GM18499 (cell line): ENCODE data around the gene KRT16.
"Not testable (repeated sequence)": the region's sequence is repeated elsewhere in the genome, so short reads cannot be mapped to it uniquely, and the experiment has no call there.

ENCODE experiments used
- ATAC-seq: cut with Tn5 transposase; IDR thresholded peaks from one replicate; pipeline ENCODE4 v1.9.1; 2021; ENCODE audit warnings: moderate number of reproducible peaks; ENCODE audit not compliant: insufficient read depth, unreplicated experiment

The KRT16 gene

DNA sequence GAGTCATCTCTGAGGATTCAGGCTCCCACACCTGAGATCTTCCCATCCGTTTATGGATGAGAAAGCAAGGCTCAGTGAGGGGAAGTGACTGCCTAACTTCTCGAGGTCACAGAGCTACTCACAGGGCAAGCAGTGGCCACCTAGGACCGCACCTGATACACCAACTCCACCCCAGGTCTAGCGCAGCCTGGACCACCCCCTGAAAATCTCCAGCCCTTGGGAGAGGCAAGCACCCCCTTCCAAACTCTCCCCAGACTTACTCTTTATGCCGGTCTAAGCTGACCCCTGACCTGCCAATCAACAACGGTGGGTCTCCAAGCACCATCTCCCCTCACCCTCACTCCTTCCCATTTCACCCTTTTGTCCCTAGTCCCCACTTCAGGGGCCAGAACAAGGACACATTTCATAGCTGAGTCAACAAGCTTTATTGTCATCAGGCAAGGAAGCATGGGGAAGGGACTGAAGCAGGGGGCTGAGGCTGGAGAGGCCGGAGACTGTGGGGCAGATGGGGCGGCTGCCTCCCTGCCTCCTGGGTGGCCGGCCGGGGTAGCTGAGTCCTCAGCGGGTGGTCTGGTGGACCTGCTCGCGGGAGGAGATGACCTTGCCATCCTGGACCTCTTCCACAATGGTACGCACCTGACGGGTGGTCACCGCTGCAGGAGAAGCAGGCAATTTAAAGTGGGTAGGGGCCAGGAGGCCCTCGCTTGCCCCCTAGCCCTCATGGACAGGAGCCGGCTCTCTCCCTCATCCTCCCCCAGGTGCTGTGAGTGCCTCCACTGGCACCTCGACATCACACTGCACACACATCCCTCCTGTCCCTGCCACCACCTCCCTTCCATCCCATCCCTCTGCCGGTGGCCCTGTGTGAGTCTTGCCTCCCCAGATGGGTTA is 6.7 kb upstream of the KRT16 start:
- no peak for ATAC-seq

DNA sequence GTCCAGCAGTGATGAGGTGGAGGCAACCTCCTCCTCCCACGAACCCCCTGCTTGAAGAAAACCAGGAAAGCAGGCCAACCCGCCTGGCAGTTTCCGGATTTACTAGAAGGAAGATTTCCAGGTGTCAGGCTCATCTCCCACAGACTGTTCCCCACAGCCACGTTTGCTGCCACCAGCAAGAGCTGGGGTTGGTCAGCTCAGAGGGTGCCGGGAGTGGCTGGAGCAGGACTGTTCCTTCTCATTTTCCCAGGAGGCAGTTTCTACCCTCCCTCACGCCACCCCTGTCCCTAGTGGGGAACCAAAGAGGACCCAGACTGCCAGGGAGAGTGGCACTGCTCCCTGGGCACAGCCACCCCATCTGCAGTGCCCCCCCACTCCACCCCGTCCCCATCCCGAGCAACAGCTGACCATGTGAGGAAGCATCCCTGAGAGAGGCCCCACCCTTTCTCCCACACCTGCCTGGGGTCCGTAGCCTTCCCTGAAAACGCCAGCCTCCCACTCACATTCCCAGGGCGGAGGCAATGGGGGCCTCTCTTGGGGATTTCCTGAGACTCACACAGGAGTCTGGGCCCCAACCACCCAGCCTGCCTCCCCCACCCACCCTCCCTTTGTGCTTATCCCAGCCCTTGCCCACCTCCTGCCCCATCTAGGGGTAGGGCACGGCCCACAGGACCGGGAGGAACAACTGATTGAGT is 5.9 kb upstream of the KRT16 start:
- no peak for ATAC-seq

DNA sequence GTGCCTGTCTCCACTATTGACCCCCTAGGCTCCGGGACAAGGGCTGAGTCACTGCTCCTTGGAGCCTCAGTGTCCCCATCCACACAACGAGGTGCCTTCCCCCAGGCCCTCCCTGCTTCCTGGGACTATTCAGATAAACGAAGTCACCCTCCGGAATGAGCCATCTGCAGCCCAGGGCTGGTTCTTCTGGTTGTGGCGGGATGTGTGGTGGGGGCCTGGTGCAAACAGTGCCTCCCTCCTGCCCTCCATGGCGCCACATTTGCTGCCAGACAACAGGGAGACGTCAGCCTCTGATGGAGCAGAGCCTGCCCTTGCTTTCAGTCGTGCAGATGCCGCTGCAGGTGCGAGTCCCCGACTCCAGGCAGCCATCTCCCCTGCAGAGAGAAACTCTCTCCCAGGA is 5.1 kb upstream of the KRT16 start:
- no peak for ATAC-seq

DNA sequence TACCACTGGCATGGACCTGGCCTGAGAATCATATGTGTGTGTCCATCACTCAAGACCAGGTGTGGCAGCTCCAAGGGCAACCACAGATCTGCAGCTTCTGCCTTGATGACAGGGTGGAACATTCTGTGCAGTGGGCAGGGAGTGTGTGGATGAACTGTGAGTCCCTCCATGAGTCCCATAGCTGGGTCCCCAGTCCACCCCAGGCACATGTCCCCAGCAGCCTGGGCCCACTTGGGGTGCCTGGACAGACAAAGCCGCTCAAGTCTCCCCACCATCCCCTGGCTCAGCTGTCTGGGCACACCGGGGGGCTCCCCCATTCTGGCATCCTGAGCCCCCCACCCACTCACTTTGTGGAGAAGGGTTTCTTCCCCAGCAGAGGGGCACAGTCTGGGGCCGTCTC is 4.6 kb upstream of the KRT16 start:
- ATAC-seq: no peak

DNA sequence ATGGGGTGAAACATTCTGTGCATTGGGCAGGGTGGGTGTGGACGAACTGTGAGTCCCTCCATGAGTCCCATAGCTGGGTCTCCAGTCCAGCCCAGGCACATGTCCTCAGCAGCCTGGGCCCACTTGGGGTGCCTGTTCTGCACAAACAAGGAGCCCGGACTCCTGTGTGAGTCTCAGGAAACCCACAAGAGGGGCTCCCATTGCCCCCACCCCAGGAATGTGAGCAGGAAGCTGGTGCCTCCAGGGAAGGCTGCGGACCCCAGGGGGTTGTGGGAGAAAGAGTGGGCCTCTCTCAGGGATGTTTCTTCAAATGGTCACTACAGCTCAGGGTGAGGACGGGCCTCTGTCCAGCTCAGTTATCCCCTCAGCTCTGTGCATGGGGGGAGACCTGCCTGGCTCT is 3.9 kb upstream of the KRT16 start:
- not testable (repeated sequence) for ATAC-seq

DNA sequence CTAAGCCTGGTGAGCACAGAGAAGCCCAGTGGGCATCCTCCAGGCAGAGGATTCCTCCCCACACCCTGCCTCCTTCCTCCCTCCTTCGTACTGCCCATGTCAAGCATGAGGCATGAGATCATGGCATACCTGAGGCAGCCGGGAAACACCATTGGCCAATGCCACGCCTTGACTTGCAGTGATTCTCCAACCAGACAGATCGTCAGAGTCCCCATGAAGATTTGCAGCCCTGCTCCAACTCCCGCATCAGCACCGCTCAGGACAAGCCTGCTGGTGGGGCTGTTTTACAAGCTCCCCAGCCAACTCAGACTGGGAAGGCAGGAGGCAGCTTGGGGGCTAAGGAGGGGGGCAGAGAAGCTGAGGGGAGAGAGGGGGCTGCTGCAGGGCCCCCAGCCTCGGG is 2.9 kb upstream of the KRT16 start:
- ATAC-seq: no peak

DNA sequence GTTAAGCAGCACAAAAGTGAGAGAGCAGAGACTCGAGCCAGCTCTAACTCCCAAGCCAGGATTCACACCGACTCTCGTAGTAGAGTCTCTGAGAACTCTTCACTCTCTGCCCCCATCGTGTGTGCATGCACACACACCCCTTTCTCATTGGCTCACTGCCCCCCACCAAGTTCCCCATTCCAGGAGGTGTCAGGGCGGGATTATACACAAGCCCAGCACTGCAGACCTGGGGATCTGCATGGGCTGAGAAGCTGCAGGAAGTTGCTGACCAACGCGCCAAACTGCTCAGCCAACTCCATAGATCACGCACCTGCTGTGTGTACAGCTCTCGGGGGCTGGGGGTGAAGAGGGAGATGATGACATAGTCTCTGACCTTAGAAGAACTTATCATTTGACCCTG is 2.2 kb upstream of the KRT16 start:
- not testable (repeated sequence) for ATAC-seq

DNA sequence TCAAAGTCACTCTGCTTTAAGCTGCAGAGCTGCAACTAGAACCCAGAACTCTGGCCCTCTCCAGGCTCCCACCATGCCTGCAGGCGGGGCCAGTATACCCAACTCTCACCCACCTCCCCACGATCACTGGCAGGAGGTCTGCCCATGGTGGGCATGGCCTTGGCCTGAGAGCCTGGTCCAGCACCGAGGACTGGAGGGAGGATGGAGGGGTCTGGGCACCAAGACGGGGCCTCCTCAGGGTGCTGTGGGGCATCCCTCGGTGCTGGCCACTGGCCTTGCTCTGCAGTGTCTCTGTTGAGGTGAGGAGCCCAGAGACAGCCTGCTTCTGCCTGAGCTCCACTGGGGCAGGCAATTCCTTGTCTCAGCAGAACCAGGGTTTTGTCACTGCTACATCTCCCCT is 1.5 kb upstream of the KRT16 start:
- no peak for ATAC-seq

DNA sequence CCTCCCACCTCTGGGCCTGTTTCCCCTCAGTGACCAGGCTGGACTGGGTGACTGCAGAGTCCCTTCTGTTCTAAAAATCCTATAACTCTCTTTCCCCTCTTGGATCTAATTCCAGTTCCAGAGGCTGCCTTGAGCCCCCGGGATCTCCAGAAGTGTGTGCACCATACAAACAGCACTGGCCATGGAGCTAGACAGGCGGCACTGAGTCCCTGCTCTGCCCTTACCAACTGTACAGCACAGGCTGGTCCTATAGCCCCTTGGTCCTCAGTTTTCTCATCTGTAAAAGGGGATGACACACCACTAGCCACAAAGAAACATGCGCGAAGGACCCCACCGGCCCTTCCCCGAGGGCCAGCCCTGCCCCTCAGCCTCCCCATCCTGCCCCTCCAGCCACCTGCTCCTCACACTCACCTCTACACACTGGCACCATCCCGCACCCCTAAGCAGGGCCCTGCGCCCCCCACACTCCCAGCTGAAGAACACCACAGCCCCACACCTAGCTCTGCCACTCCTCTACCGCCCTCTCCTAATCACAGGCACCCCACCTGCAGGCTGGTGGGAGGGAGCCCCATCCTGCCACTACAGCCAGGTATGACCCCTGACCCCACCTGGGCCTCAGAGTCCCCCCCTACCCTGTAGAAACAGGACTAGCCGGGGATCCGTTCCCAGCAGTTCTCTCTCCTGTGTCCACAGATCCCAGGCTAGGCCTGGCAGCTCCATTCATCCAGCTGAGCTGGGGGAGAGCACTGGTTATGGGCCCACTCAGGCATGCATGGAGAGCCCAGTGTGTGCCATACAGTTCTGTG is 913 bp upstream of the KRT16 start:
- no peak for ATAC-seq

DNA sequence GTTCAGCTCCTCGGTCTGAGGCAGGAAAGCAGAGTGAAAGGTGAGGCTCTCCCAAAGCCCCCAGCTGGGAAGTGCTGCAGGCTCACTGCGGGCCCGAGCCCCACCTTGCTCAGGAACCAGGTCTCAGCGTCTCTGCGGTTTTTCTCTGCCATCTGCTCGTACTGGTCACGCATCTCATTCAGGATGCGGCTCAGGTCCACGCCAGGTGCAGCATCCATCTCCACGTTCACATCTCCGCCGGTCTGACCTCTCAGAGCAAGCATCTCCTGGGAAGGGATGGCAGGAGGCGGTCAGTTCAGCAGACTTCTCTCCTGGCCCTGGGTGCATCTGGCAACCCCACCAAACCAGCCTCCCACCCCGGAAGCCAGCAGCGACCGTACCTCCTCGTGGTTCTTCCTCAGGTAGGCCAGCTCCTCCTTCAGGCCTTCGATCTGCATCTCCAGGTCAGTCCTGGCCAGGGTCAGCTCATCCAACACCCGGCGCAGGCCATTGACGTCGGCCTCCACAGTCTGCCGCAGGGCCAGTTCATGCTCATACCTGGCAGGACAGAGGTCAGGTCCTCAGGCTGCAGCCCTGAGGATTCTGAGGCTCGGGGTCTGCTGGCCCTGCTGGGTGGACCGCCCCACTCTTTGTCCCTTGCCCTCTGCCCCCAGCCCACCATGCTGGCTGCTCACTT is 1.5 kb downstream of the KRT16 start:
- no peak for ATAC-seq

DNA sequence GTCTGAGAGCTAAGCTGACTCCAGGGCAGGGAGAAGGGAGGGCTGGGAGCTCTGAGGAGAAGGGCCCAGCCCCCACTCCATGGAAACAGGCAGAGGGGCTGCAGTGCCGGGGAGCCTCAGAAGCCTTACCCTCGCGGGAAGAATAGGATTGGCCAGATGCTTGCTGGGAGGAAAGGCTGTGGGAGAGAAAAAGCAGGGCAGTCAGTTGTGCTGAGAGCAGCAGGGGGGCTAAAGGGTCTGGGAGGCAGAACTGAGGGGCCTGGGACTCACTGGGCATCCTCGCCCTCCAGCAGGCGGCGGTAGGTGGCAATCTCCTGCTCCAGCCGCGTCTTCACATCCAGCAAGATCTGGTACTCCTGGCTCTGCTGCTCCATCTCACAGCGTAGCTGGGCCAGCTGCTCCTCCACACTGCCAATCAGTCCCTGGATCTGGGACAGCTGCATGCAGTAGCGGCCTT is 2.5 kb downstream of the KRT16 start:
- ATAC-seq: not testable (repeated sequence)

DNA sequence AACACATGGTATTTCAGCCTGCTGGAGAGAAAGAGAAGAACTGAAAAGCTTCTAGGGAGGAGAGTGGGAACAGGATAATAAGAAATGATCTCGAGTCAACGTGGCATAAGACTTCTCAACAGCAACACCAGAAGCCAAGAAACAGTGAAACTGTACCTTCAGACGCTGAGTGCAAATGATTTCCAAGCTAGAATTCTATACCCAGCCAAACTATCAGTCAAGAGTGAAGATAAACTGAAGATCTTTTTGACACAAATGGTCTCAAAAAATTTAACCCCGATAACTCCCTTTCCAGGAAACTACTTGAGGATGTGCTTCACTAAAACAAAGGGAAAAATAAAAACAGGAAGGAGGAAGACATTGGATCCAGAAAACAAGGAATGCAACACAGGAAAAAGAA is 5.6 kb downstream of the KRT16 start:
- not testable (repeated sequence) for ATAC-seq

DNA sequence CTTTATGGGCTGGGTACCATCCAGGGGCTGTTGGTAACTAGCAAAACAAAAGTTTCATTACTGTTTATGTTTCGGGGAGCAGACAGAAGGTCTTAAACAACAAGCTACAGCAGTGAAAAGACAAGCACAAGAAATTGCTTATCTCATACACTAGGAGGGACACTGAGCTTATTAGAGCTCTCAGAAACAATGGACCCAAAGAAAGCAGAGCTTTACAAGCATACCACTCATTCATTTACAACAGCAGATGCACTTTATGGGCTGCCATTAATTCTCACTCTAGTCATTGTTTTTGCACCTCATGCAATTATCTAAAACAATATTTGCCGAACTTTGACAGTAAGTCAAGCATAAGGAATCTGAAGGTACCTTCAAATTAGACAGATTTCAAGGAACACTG is 10.0 kb downstream of the KRT16 start:
- ATAC-seq: no peak

DNA sequence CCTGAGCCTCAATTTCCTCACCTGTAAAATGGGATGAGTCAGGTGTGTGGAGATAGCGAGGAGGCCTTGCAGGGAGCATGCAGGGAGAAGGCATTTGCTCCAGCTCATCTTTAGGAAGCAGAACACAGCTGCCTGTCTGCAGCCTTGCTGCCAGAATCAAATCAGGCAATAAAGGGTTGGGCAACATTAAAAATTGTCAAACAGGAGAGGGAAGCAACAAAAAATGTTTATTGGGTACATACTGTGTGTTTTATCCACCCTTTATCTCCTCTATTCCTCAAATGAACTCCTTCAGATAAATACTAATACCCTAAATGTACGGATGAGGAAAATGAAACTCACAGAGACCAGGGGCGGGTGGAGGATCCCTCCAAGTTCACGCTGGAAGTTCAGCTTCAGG is 12.2 kb downstream of the KRT16 start:
- ATAC-seq: no peak

DNA sequence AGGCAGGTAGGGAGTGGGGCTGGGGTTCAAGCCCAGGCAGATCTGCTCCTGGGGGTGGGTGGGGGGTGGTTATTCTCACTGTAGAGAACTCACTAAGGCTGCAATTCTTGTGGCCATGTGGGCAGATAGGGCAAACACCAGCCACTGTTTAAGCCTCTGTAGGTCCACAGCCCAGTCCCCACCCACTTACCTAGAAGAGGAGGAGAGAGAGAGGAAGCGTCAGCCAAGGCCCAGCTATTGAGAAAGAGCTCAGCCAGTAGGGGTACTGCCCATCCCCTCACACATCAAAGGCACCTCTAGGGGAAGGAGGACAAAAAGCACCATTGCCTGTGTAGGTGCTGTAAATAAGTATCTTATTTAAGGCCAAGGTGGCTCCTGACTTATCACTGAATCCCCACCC is 12.9 kb downstream of the KRT16 start:
- ATAC-seq: no peak

DNA sequence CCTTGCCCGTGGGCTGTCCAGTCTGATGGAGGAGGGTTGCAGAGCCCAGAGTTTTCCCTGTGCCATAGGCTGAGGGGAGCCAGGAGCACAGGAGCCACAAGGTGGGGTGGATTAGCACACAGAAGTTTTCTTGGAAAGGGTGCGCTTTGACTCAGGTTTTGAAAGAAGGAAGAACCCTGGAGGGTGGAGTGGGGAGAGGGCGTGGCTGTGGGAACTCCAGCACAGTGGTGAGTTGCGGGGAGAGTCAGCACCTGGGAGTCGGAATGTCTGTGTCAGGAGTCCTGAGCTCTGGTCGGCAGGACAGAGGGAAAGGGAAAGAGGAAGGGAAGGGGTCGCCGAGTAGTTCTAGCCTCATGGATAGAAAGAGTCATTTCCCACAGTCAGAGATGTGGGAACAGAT is 17.0 kb downstream of the KRT16 start:
- no peak for ATAC-seq

DNA sequence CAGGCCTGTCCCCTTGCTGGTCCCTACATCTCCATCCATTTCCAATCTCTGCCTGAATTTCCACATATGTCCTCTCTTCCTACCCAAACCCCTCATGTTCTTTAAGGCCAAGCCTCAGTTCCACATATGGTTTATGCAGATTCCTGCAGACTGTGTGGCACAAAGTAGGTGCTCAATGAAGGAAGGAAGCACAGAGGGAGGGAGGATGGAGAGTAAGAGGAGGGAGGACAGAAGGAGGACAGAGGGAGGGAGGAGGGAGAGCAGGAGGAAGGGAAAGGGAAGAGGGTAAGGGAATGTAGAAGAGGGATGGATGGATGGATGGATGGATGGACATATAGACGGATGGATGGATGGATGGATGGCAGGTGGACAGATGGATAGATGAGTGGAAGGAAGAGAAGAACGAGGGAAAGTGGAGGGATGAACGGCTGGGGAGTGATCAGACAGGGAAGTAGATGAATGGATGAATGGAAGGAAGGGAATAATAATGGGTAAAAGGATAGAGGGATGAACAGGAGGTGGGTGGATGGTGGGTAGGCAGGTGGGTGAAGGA is 18.1 kb downstream of the KRT16 start:
- ATAC-seq: no peak

DNA sequence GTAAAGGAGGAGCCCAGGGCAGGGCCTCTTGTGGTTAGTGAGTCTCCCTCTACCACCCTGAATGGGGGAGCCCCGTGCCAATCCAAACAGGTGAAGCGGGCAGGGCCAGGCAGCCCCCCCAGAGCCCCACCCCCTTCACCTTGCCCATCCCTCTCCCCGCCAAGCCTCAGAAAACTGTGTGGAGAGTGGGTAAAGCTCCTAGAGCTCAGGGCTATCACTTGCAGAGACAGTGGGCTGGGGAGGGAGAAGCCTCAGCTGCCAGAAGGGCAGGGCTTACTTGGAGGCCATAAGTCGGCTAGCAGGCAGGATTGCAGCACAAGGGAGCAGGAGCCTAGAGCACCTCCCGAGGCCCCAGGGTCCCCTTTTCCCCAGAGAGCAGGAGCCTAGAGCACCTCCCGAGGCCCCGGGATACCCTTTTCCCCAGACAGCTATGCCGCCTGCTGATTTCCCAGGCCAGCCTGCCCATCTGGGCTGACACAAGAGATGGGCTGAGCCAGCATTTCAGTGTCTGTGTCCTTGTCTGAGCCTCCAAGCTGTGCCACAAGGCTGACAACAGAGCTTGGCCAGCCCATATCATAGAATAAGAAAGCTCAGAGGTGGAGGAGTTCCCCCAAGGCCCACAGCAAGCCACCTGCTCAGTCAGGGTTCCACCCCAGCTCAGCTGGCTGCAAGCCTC is 19.1 kb downstream of the KRT16 start:
- ATAC-seq: no peak

DNA sequence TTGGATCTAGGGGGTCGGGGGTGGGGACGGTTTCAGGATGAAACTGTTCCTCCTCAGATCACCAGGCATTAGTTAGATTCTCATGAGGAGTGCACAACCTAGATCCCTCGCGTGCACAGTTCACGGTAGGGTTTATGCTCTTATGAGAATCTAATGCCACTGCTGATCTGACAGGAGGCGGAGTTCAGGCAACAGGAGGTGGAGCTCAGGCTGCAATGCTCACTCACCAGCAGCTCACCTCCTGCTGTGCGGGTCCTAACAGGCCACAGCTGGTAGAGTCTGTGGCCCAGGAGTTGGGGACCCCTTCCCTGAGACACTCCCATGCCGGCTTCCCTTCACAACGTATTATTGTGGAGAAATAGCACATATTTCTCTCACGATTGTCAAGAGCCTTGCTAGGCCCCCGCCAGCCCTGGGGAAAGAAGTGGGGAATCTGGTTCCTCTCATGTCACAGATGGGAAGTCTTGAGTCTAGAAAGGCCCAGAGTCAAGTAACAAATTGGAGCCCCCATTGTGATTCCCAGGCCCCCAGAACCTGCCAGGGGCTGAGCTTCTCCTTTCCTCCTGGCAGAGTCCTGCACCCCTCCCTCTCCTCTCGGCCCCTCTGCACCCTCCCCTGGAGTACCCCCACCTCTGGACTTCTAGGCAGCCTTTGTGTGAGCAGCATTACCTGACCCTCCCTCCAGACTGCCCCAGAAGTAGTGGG is 19.8 kb downstream of the KRT16 start:
- ATAC-seq: no peak
